GM21529 (cell line): ENCODE measurements around the gene AP2M1.
"Not testable (repeated sequence)": the region's sequence is repeated elsewhere in the genome, so short reads cannot be mapped to it uniquely, and the experiment has no call there.

ENCODE experiments used
- ATAC-seq: cut with Tn5 transposase; IDR thresholded peaks from one replicate; pipeline ENCODE4 v1.9.1; 2021; ENCODE audit not compliant: unreplicated experiment

AP2M1 gene

GRCh38 chr3:184156522-184156955 is 18.1 kb upstream of the AP2M1 start:
- ATAC-seq = no peak

- no peak for ATAC-seq
These were observed 17.4 kb upstream of the AP2M1 start for GRCh38 chr3:184157206-184157605.

GRCh38 chr3:184158404-184158803 is 16.3 kb upstream of the AP2M1 start:
- ATAC-seq = no peak

GRCh38 chr3:184160456-184160855 is 14.2 kb upstream of the AP2M1 start:
- ATAC-seq = no peak

GRCh38 chr3:184162571-184163070 is 12.0 kb upstream of the AP2M1 start:
- not testable (repeated sequence) for ATAC-seq

GRCh38 chr3:184164648-184165330 is 9.9 kb upstream of the AP2M1 start:
- no peak for ATAC-seq

- ATAC-seq = no peak
These were observed 9.1 kb upstream of the AP2M1 start for GRCh38 chr3:184165543-184165942.

- ATAC-seq = no peak
These were observed 8.0 kb upstream of the AP2M1 start for GRCh38 chr3:184166671-184167070.

GRCh38 chr3:184167786-184168185 is 6.9 kb upstream of the AP2M1 start:
- no peak for ATAC-seq

GRCh38 chr3:184168363-184169120 is 6.1 kb upstream of the AP2M1 start:
- ATAC-seq = no peak

- ATAC-seq = no peak
These were observed 4.5 kb upstream of the AP2M1 start for GRCh38 chr3:184169896-184170875.

GRCh38 chr3:184171562-184171961 is 3.1 kb upstream of the AP2M1 start:
- ATAC-seq = no peak

GRCh38 chr3:184172681-184173373 is 1.8 kb upstream of the AP2M1 start:
- ATAC-seq = no peak

- no peak for ATAC-seq
These were observed 1.3 kb upstream of the AP2M1 start for GRCh38 chr3:184173374-184173722.

GRCh38 chr3:184174284-184174645 is 390 bp upstream of the AP2M1 start:
- ATAC-seq = no peak

GRCh38 chr3:184175506-184175905 is 851 bp downstream of the AP2M1 start:
- ATAC-seq = no peak

- no peak for ATAC-seq
These were observed 1.3 kb downstream of the AP2M1 start for GRCh38 chr3:184175981-184176376.

GRCh38 chr3:184176377-184177330 is 2.0 kb downstream of the AP2M1 start:
- no peak for ATAC-seq

GRCh38 chr3:184177331-184177731 is 2.7 kb downstream of the AP2M1 start:
- no peak for ATAC-seq
